Body of pancreas (tissue), 4 donors: ENCODE results near the gene AKNAD1.

Experiments used
- POLR2A ChIP-seq, 3 donors: fragments of 450-650 bp; IDR thresholded peaks; one replicate each; pipeline ENCODE4 v1.6.1; 2016; ENCODE audit warnings: antibody characterized with exemption in 3 of 3, mild to moderate bottlenecking in 2 of 3
- TF ChIP-seq, protein P1 (sequence below), 7 experiments: fragments of 450-650 bp in 4 of 7; fragments of 200-600 bp in 3 of 7; sonication (generic) in 3 of 7; IDR thresholded peaks; one replicate each; pipeline ENCODE4 v1.5.1; 2016 to 2019; ENCODE audit warnings: antibody characterized with exemption in 7 of 7

DNA sequence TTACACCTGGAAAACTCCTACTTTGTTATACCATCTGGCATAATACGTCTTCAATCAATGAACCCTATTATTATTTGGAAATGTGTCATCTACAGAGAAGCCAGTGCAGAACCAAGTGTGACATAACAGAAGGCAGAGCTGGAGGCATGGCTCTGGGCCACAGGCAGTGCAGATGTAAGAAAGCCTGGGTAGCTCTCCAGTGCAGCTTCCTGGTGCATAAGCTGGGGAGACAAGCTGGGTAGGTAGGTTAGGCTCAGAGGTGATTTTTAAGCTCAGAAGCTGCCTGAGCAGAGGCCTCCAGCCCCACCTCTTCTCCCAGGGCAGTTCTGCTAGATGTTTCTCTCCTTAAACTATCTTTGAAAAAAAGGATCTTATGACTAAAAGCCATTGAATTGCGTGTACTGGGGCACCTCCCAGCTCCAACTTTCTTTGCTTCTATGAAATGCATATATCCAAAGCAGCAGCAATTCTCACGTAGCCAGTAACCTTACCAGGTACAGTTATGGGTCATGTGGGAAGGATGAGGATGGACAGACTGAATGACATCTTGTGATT lies 30.7 kb downstream of the AKNAD1 start:
- TF ChIP-seq, protein P1, sequence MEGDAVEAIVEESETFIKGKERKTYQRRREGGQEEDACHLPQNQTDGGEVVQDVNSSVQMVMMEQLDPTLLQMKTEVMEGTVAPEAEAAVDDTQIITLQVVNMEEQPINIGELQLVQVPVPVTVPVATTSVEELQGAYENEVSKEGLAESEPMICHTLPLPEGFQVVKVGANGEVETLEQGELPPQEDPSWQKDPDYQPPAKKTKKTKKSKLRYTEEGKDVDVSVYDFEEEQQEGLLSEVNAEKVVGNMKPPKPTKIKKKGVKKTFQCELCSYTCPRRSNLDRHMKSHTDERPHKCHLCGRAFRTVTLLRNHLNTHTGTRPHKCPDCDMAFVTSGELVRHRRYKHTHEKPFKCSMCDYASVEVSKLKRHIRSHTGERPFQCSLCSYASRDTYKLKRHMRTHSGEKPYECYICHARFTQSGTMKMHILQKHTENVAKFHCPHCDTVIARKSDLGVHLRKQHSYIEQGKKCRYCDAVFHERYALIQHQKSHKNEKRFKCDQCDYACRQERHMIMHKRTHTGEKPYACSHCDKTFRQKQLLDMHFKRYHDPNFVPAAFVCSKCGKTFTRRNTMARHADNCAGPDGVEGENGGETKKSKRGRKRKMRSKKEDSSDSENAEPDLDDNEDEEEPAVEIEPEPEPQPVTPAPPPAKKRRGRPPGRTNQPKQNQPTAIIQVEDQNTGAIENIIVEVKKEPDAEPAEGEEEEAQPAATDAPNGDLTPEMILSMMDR (IDR thresholded peaks at IDR 0.05): no peak
- no peak for TF ChIP-seq POLR2A (IDR thresholded peaks at IDR 0.05)
